ENCODE measurements around the gene CNNM3. TPM values are rescaled to one million over a fixed set of nuclear protein-coding genes. Genes with fewer than 3 reads are reported as not detected.
A peak's percentile ranks its signal among the peaks of the same experiment; 100 is the strongest.

Gene CNNM3
- 24.9 to 27.5 TPM (median 26.5 TPM) in 3 replicates for total RNA-seq

GRCh38 chr2:96816127-96816835, at the start of gene CNNM3:
TSS of gene CNNM3 (plus strand) at chr2:96816268. CDS start at chr2:96816278, 10 bp downstream.
- Mint-ChIP-seq H3K9me3 (no peaks in the 10 kb centered on the region), H3K27me3 (ENCODE audit: low read depth) (no peaks in the 10 kb centered on the region), H3K36me3 (peaks cover 4% of the 10 kb centered on the region), H3K4me1 (peaks cover 50% of the 10 kb centered on the region), H3K27ac (peak within 1 kb of the TSS; percentile 81), H3K4me3 (peak within 1 kb of the TSS; percentile 75)
- peak; percentile 48 for TF ChIP-seq CTCF (IDR thresholded peaks at IDR 0.05; ENCODE audit: unreplicated experiment)
- peak; percentile 93 to 97 for DNase-seq (ENCODE audit: low spot score in 2 of 2, unreplicated experiment in 2 of 2)

- DNase-seq (ENCODE audit: low spot score in 2 of 2, unreplicated experiment in 2 of 2), result no peak
- no peak for TF ChIP-seq CTCF (IDR thresholded peaks at IDR 0.05; ENCODE audit: unreplicated experiment)
- H3K27me3 Mint-ChIP-seq (ENCODE audit: low read depth), result no peaks in the 10 kb centered on the region
- H3K36me3 Mint-ChIP-seq, result no peaks in the 10 kb centered on the region
- no peaks in the 10 kb centered on the region for H3K9me3 Mint-ChIP-seq
- no peak overlapping the region for H3K4me3 Mint-ChIP-seq
- no peak overlapping the region for H3K27ac Mint-ChIP-seq
- H3K4me1 Mint-ChIP-seq, result peaks cover 64% of the 10 kb centered on the region
These were observed 48.8 kb upstream of the CNNM3 start for GRCh38 chr2:96767135-96767871.

GRCh38 chr2:96768083-96768561, 47.9 kb upstream of the CNNM3 start:
- Mint-ChIP-seq H3K27ac (peak overlapping the region; percentile 10), H3K9me3 (no peaks in the 10 kb centered on the region), H3K4me1 (peaks cover 62% of the 10 kb centered on the region), H3K27me3 (ENCODE audit: low read depth) (no peaks in the 10 kb centered on the region), H3K4me3 (no peak overlapping the region), H3K36me3 (no peaks in the 10 kb centered on the region)
- no peak for TF ChIP-seq CTCF (IDR thresholded peaks at IDR 0.05; ENCODE audit: unreplicated experiment)
- DNase-seq (ENCODE audit: low spot score in 2 of 2, unreplicated experiment in 2 of 2), result no peak

- Mint-ChIP-seq H3K27ac (peak overlapping the region; percentile 82), H3K4me1 (peaks cover 50% of the 10 kb centered on the region), H3K27me3 (ENCODE audit: low read depth) (no peaks in the 10 kb centered on the region), H3K4me3 (peak overlapping the region; percentile 5), H3K36me3 (no peaks in the 10 kb centered on the region), H3K9me3 (no peaks in the 10 kb centered on the region)
- no peak for DNase-seq (ENCODE audit: low spot score in 2 of 2, unreplicated experiment in 2 of 2)
- TF ChIP-seq CTCF (IDR thresholded peaks at IDR 0.05; ENCODE audit: unreplicated experiment), result no peak
These were observed 46.3 kb upstream of the CNNM3 start for GRCh38 chr2:96769814-96770213.

- peak overlapping the region; percentile 82 for H3K27ac Mint-ChIP-seq
- no peak for TF ChIP-seq CTCF (IDR thresholded peaks at IDR 0.05; ENCODE audit: unreplicated experiment)
- no peaks in the 10 kb centered on the region for H3K36me3 Mint-ChIP-seq
- H3K27me3 Mint-ChIP-seq (ENCODE audit: low read depth), result no peaks in the 10 kb centered on the region
- peaks cover 50% of the 10 kb centered on the region for H3K4me1 Mint-ChIP-seq
- DNase-seq (ENCODE audit: low spot score in 2 of 2, unreplicated experiment in 2 of 2), result no peak
- no peaks in the 10 kb centered on the region for H3K9me3 Mint-ChIP-seq
- H3K4me3 Mint-ChIP-seq, result peak overlapping the region; percentile 5
These were observed 45.4 kb upstream of the CNNM3 start for GRCh38 chr2:96770442-96771202.

All from mesothelial cell of epicardium (in vitro differentiated cells).